Measurements from ENCODE around the gene RAG1. TPM values are rescaled to one million over a fixed set of nuclear protein-coding genes. Genes with fewer than 3 reads are reported as not detected.

Gene RAG1
- polyA plus RNA-seq, 1 donor (not counting 4 experiments of a cell fraction or from before 2014, with no cell fraction given), result 1.3 TPM

GRCh38 chr11:36608491-36609199, 40.8 kb downstream of the RAG1 start:
- H4K20me1 ChIP-seq (ENCODE audit: control insufficient read depth, extremely low read depth, insufficient read depth, low read length), result no peaks in the 10 kb centered on the region
- no peaks in the 10 kb centered on the region for H3K36me3 ChIP-seq (ENCODE audit: control insufficient read depth in 2 of 2, extremely low read depth in 1 of 2, insufficient read depth in 2 of 2, low read length in 2 of 2)
- no peaks in the 10 kb centered on the region for H3K9me3 ChIP-seq (ENCODE audit: control insufficient read depth, low read depth, low read length)
- no peaks in the 10 kb centered on the region for H3K79me2 ChIP-seq (ENCODE audit: control insufficient read depth, insufficient read depth, low read length)
- H3K4me1 ChIP-seq (ENCODE audit: control insufficient read depth, extremely low read depth, insufficient read depth, low read length), result no peaks in the 10 kb centered on the region
- H3K4me3 ChIP-seq (ENCODE audit: control insufficient read depth in 2 of 3, extremely low read depth in 1 of 3, insufficient read depth in 2 of 3, low read depth in 1 of 3, low read length in 3 of 3), result no peak overlapping the region
- H2AFZ ChIP-seq (ENCODE audit: control insufficient read depth, low read length), result no peak overlapping the region
- H3K27ac ChIP-seq (ENCODE audit: control insufficient read depth, insufficient read depth, low read length), result no peak overlapping the region
- DNase-seq (ENCODE audit: low read depth, low spot score) (no peak), FAIRE-seq (no peak)
- no peaks in the 10 kb centered on the region for H3K9me1 ChIP-seq (ENCODE audit: control insufficient read depth, extremely low read depth, insufficient read depth, low read length)
- H3K4me2 ChIP-seq (ENCODE audit: control insufficient read depth, extremely low read depth, insufficient read depth, low read depth, low read length), result no peak overlapping the region
- dilution Hi-C loops (cut with MboI; ENCODE audit: extremely low pct_ligation_motif_present, low sequenced_read_pairs), result no loop called here
- no peak overlapping the region for H3K9ac ChIP-seq (ENCODE audit: control insufficient read depth, extremely low read depth, insufficient read depth, low read length)
- TF ChIP-seq EZH2 (IDR thresholded peaks at IDR 0.05; ENCODE audit: low read length) (no peak), CTCF (optimal IDR thresholded peaks at IDR 0.05 in 1 of 3, IDR thresholded peaks at IDR 0.05 in 1 of 3, conservative IDR thresholded peaks at IDR 0.05 in 1 of 3; ENCODE audit: extremely low read depth in 1 of 3, insufficient read depth in 2 of 3, low read length in 3 of 3) (no peak)
- H3K27me3 ChIP-seq (ENCODE audit: control insufficient read depth, extremely low read depth, insufficient read depth, low read length), result no peaks in the 10 kb centered on the region

DNA sequence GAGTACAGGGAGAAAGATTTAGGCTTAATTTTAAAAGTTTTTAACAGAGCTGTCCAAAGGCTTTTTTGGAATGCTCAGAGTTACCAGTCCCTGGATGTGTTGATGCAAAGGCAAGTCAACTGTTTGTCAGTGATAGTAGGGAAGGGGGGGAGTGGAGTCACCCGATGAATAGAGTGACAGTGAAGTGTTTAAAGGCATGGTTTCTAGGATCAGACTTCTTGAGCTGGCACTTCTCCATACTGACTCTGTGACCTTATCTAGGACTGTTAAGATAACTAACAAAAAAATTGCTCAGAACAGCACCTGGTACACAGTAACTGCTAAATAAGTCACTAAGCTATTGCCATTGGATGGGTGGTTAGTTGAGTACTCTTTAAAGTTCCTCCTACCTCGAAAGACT, 41.6 kb downstream of the RAG1 start:
- H3K27ac ChIP-seq (ENCODE audit: control insufficient read depth, insufficient read depth, low read length), result no peak overlapping the region
- DNase-seq (ENCODE audit: low read depth, low spot score), result no peak
- dilution Hi-C loops (cut with MboI; ENCODE audit: extremely low pct_ligation_motif_present, low sequenced_read_pairs), result no loop called here
- H3K9me1 ChIP-seq (ENCODE audit: control insufficient read depth, extremely low read depth, insufficient read depth, low read length), result no peaks in the 10 kb centered on the region
- H2AFZ ChIP-seq (ENCODE audit: control insufficient read depth, low read length), result no peak overlapping the region
- H4K20me1 ChIP-seq (ENCODE audit: control insufficient read depth, extremely low read depth, insufficient read depth, low read length), result no peaks in the 10 kb centered on the region
- H3K9me3 ChIP-seq (ENCODE audit: control insufficient read depth, low read depth, low read length), result no peaks in the 10 kb centered on the region
- no peaks in the 10 kb centered on the region for H3K27me3 ChIP-seq (ENCODE audit: control insufficient read depth, extremely low read depth, insufficient read depth, low read length)
- no peak overlapping the region for H3K4me3 ChIP-seq (ENCODE audit: control insufficient read depth in 2 of 3, extremely low read depth in 1 of 3, insufficient read depth in 2 of 3, low read depth in 1 of 3, low read length in 3 of 3)
- H3K4me2 ChIP-seq (ENCODE audit: control insufficient read depth, extremely low read depth, insufficient read depth, low read depth, low read length), result no peak overlapping the region
- TF ChIP-seq CTCF (optimal IDR thresholded peaks at IDR 0.05 in 1 of 3, IDR thresholded peaks at IDR 0.05 in 1 of 3, conservative IDR thresholded peaks at IDR 0.05 in 1 of 3; ENCODE audit: extremely low read depth in 1 of 3, insufficient read depth in 2 of 3, low read length in 3 of 3), result no peak
- TF ChIP-seq EZH2 (IDR thresholded peaks at IDR 0.05; ENCODE audit: low read length), result no peak
- no peaks in the 10 kb centered on the region for H3K36me3 ChIP-seq (ENCODE audit: control insufficient read depth in 2 of 2, extremely low read depth in 1 of 2, insufficient read depth in 2 of 2, low read length in 2 of 2)
- no peak overlapping the region for H3K9ac ChIP-seq (ENCODE audit: control insufficient read depth, extremely low read depth, insufficient read depth, low read length)
- H3K4me1 ChIP-seq (ENCODE audit: control insufficient read depth, extremely low read depth, insufficient read depth, low read length), result no peaks in the 10 kb centered on the region
- no peak for FAIRE-seq
- no peaks in the 10 kb centered on the region for H3K79me2 ChIP-seq (ENCODE audit: control insufficient read depth, insufficient read depth, low read length)
